HepG2 (cell line): ENCODE data around the gene TAF12. TPM values are rescaled to one million over a fixed set of nuclear protein-coding genes. Genes with fewer than 3 reads are reported as not detected.

ENCODE experiments used
- ATAC-seq: fragments of 200-7000 bp; cut with Tn5 transposase; 3 replicates; pipeline ENCODE4 v1.9.1; 2020; ENCODE audit warnings: mild to moderate bottlenecking, moderate library complexity
- BruUV-seq: library from RNA; stranded (reverse); fragments of 400-500 nt; replicated peaks from 2 replicates; lab custom pipeline; 2021; lab: Mats Ljungman, UMichigan
- CTCF ChIA-PET: fragments of 300-600 bp; formaldehyde crosslinking; extraction: SDS; loops from one replicate; lab custom pipeline; 2021; ENCODE audit warnings: low total read pairs, inconsistent platforms, low intra/inter-chr PET ratio; lab: Yijun Ruan, JAX
- POLR2A ChIA-PET: fragments of 350-600 bp; sonication (Branson Sonifier 250); formaldehyde crosslinking; loops from one replicate; lab custom pipeline; 2020; ENCODE audit warnings: antibody characterized with exemption, inconsistent platforms; lab: Yijun Ruan, JAX
- DNase-seq: peaks from one replicate; pipeline ENCODE4 v3.0.0-alpha.2; 2015; ENCODE audit warnings: low spot score
- FAIRE-seq: peaks from 3 replicates; lab custom pipeline; 2011; peaks lifted over from hg19 to GRCh38; lab: Jason Lieb, UNC
- H2AFZ ChIP-seq: one replicate; pipeline ENCODE4 v1.6.1; 2011; ENCODE audit warnings: low read length, inconsistent platforms
- H3K27ac ChIP-seq: fragments of 300-600 bp; 3 replicates; pipeline ENCODE4 v1.8.0; 2011; ENCODE audit warnings: mixed run types, mild to moderate bottlenecking, mixed read lengths, low read length, inconsistent platforms; ENCODE audit not compliant: insufficient read depth; ENCODE audit errors: extremely low read length
- H3K27me3 ChIP-seq, 2 experiments: fragments of 200-600 bp in 1 of 2; 2 replicates in 1 of 2; 3 replicates in 1 of 2; pipeline versions ENCODE4 v1.6.0 to v1.8.0; 2011; ENCODE audit warnings: low read length in 2 of 2, mild to moderate bottlenecking in 2 of 2, moderate library complexity in 2 of 2, inconsistent platforms in 1 of 2; ENCODE audit not compliant: insufficient read depth in 2 of 2, control insufficient read depth in 1 of 2
- H3K36me3 ChIP-seq, 2 experiments: fragments of 200-600 bp in 1 of 2; replicated peaks in 1 of 2; 2 replicates in 1 of 2; 3 replicates in 1 of 2; pipeline versions ENCODE4 v1.5.1 to v1.8.0; 2011; ENCODE audit warnings: low read length in 2 of 2, inconsistent platforms in 1 of 2; ENCODE audit not compliant: insufficient read depth in 2 of 2, control insufficient read depth in 1 of 2
- H3K4me1 ChIP-seq: 2 replicates; pipeline ENCODE4 v1.5.1; 2012; ENCODE audit warnings: low read length, inconsistent platforms; ENCODE audit not compliant: insufficient read depth
- H3K4me2 ChIP-seq: 2 replicates; pipeline ENCODE4 v1.6.0; 2011; ENCODE audit warnings: low read depth, low read length, inconsistent platforms
- H3K4me3 ChIP-seq, 3 experiments: fragments of 200-600 bp in 1 of 3; sonication (generic), shearing (Covaris generic) in 1 of 3; replicated peaks in 1 of 3; 2 replicates each; pipeline ENCODE4 v1.5.1; 2011 to 2016; ENCODE audit warnings: low read length in 3 of 3, inconsistent platforms in 2 of 3, low read depth in 2 of 3, mild to moderate bottlenecking in 2 of 3, control low read depth in 1 of 3, mixed read lengths in 1 of 3; ENCODE audit not compliant: insufficient read depth in 1 of 3
- H3K79me2 ChIP-seq: one replicate; pipeline ENCODE4 v1.6.1; 2011; ENCODE audit warnings: low read length, inconsistent platforms; ENCODE audit not compliant: insufficient read depth
- H3K9ac ChIP-seq: 2 replicates; pipeline ENCODE4 v1.6.0; 2011; ENCODE audit warnings: mild to moderate bottlenecking, low read depth, low read length, inconsistent platforms; ENCODE audit not compliant: insufficient read depth
- H3K9me3 ChIP-seq: 2 replicates; pipeline ENCODE4 v1.5.1; 2012; ENCODE audit warnings: mild to moderate bottlenecking, low read length
- H4K20me1 ChIP-seq: 2 replicates; pipeline ENCODE4 v1.6.0; 2011; ENCODE audit warnings: inconsistent platforms, mild to moderate bottlenecking, low read length, moderate library complexity; ENCODE audit not compliant: insufficient read depth
- ATF7 ChIP-seq, 2 experiments: fragments of 450-650 bp in 1 of 2; sonication (generic) in 1 of 2; formaldehyde crosslinking in 1 of 2; IDR thresholded peaks; 2 replicates each; pipeline versions ENCODE4 v1.4.0 to v1.6.1; 2016 to 2020; ENCODE audit warnings: antibody characterized with exemption in 1 of 2, mild to moderate bottlenecking in 1 of 2, missing genetic modification reagents in 1 of 2
- FOXP1 ChIP-seq, 2 experiments: fragments of 450-650 bp in 1 of 2; IDR thresholded peaks; 2 replicates each; pipeline ENCODE4 v1.6.1; 2017 to 2018; ENCODE audit warnings: antibody characterized with exemption in 1 of 2
- SOX6 ChIP-seq, 2 experiments: fragments of 450-650 bp in 1 of 2; sonication (generic) in 1 of 2; formaldehyde crosslinking in 1 of 2; IDR thresholded peaks; 2 replicates each; pipeline versions ENCODE4 v1.4.0 to v1.6.1; 2017 to 2020; ENCODE audit warnings: antibody characterized with exemption in 1 of 2, mild to moderate bottlenecking in 1 of 2, missing genetic modification reagents in 1 of 2
- WGBS: methylation state at CpG from one replicate; pipeline ENCODE4 v1.1.6; 2017; ENCODE audit warnings: low lambda C conversion rate; 5-methylcytosine and 5-hydroxymethylcytosine counted together
- in situ Hi-C: cut with HindIII; loops from 2 replicates; pipeline ENCODE4 v1.10.0; 2017; ENCODE audit warnings: low pct_unique_long_range_greater_than_20kb; ENCODE audit not compliant: extremely low pct_ligation_motif_present
- intact Hi-C: fragments of 100-400 bp; cut with micrococcal nuclease; formaldehyde crosslinking; loops from one replicate; pipeline ENCODE4 v1.10.0; 2022; ENCODE audit not compliant: unreplicated experiment
- polyA plus RNA-seq, 8 experiments: library from polyadenylated mRNA; depleted of rRNA in 3 of 8; stranded (reverse) in 7 of 8; unstranded in 1 of 8; fragments of >200 nt; fragmentation: Illumina TruSeq in 4 of 8; extraction: Trizol in 4 of 8; gene quantifications; 2 replicates each; pipeline versions ENCODE4 v1.2.1 to v1.2.3, GENCODE V29; 2011 to 2016; ENCODE audit warnings: low read depth in 4 of 8, missing spikeins in 1 of 8, mixed read lengths in 1 of 8; ENCODE audit not compliant: insufficient read depth in 1 of 8
- total RNA-seq, 5 experiments: library from RNA; depleted of rRNA; stranded (reverse); fragments of >200 nt; fragmentation: Illumina TruSeq; extraction: Trizol; gene quantifications; 2 replicates each; pipeline ENCODE4 v1.2.3, GENCODE V29; 2016; ENCODE audit warnings: low read depth in 1 of 5

The TAF12 gene
- total and polyA plus RNA-seq, 2 of the 13 experiments (the other 11 are each of a cell fraction or from before 2014, with no cell fraction given): 16.3 to 17.1 TPM

- H3K9ac ChIP-seq: no peak overlapping the region
- no peak overlapping the region for H2AFZ ChIP-seq
- DNase-seq (no peak), FAIRE-seq (no peak), ATAC-seq (no peak)
- H3K4me3 ChIP-seq: no peak overlapping the region
- H3K79me2 ChIP-seq: no peaks in the 10 kb centered on the region
- in situ Hi-C loops: no loop called here
- ChIA-PET POLR2A (interaction anchor here (1.5 kb wide), 1 partner anchor 15 kb away, joined by 4 read pairs; the partner anchor contains the start of gene RNU11), CTCF (no interaction called here)
- 39% methylated on average over 7 of the region's 7 CpGs for WGBS
- intact Hi-C loops: no loop called here
- H3K4me2 ChIP-seq: 0 out of 2 replicates have a peak overlapping the region, but pooled peaks have one; percentile 45
- no peaks in the 10 kb centered on the region for H3K9me3 ChIP-seq
- BruUV-seq: no TSS peak
- TF ChIP-seq FOXP1 (IDR thresholded peaks at IDR 0.05) (no peak), FOXP1 (CRISPR knock-in tag; IDR thresholded peaks at IDR 0.05) (no peak)
- peaks cover 23% of the 10 kb centered on the region; the same call in 1 of the 2 replicates for H3K4me1 ChIP-seq
- no peaks in the 10 kb centered on the region for H3K36me3 ChIP-seq
- peaks cover 0 to 4% of the 10 kb centered on the region in 2 experiments; a peak in 2 of 5 replicates for H3K27me3 ChIP-seq
- no peaks in the 10 kb centered on the region for H4K20me1 ChIP-seq
- H3K27ac ChIP-seq: no peak overlapping the region
Observed at GRCh38 chr1:28663871-28664470, 21.1 kb upstream of the TAF12 start.

- no peak overlapping the region for H3K9ac ChIP-seq
- TF ChIP-seq SOX6 (IDR thresholded peaks at IDR 0.05) (no peak), SOX6 (CRISPR knock-in tag; IDR thresholded peaks at IDR 0.05) (no peak), ATF7 (IDR thresholded peaks at IDR 0.05) (peak; percentile 74), ATF7 (CRISPR knock-in tag; IDR thresholded peaks at IDR 0.05) (no peak)
- no peak overlapping the region for H3K27ac ChIP-seq
- H3K9me3 ChIP-seq: no peaks in the 10 kb centered on the region
- in situ Hi-C loops (no loop called here), intact Hi-C loops (no loop called here)
- H3K27me3 ChIP-seq: no peaks in the 10 kb centered on the region
- POLR2A ChIA-PET: interaction anchor here (2.2 kb wide), 1 partner anchor 80 kb away, joined by 8 read pairs; the partner anchor contains the start of gene YTHDF2
- H4K20me1 ChIP-seq: no peaks in the 10 kb centered on the region
- H3K79me2 ChIP-seq: no peaks in the 10 kb centered on the region
- CTCF ChIA-PET: no interaction called here
- H2AFZ ChIP-seq: no peak overlapping the region
- no peak for ATAC-seq
- H3K4me1 ChIP-seq: peaks cover 30% of the 10 kb centered on the region
- no peaks in the 10 kb centered on the region for H3K36me3 ChIP-seq
- no TSS peak for BruUV-seq
- WGBS: 55% methylated on average over 6 of the region's 6 CpGs
- DNase-seq: no peak
- FAIRE-seq: no peak
- H3K4me3 ChIP-seq: no peak overlapping the region
- peak overlapping the region; percentile 27; the same call in 1 of the 2 replicates for H3K4me2 ChIP-seq
Observed at GRCh38 chr1:28656335-28656734, 13.5 kb upstream of the TAF12 start.
